ENCODE measurements around the gene ATXN7L2. TPM values are rescaled to one million over a fixed set of nuclear protein-coding genes. Genes with fewer than 3 reads are reported as not detected.

ATXN7L2 gene
- total and polyA plus RNA-seq, 10 of the 15 experiments (the other 5 are each of a cell fraction or from before 2014, with no cell fraction given): 0.27 to 7.4 (median 4.9) TPM

- TF ChIP-seq MLLT1 (IDR thresholded peaks at IDR 0.05) (no peak), ZNF687 (IDR thresholded peaks at IDR 0.05) (0 out of 2 replicates have a peak, but pooled peaks have one; percentile 24), HDGF (IDR thresholded peaks at IDR 0.05) (0 out of 2 replicates have a peak, but pooled peaks have one; percentile 44)
- intact Hi-C loops (cut with micrococcal nuclease; ENCODE audit: unreplicated experiment) (no loop called here), in situ Hi-C loops (cut with MboI) (no loop called here)
- Histone ChIP-seq H3K9me3 (replicated peaks; ENCODE audit: control insufficient read depth, insufficient read depth, low read length) (no peaks in the 10 kb centered on the region), H3K9ac (ENCODE audit: control insufficient read depth, insufficient read depth, low read length) (no peak overlapping the region), H3K36me3 (ENCODE audit: control insufficient read depth in 2 of 2, insufficient read depth in 2 of 2, low read length in 1 of 2) (no peaks in the 10 kb centered on the region), H3K4me3 (no peak overlapping the region), H3K79me2 (ENCODE audit: control insufficient read depth, insufficient read depth, low read length) (no peaks in the 10 kb centered on the region), H3K27me3 (replicated peaks in 1 of 2; ENCODE audit: control insufficient read depth in 2 of 2, insufficient read depth in 2 of 2, low read length in 1 of 2) (no peaks in the 10 kb centered on the region), H3K27ac (ENCODE audit: control insufficient read depth, insufficient read depth) (peak overlapping the region; percentile 28; the same call in 1 of the 2 replicates), H2AFZ (ENCODE audit: control insufficient read depth, low read depth, low read length) (peak overlapping the region; percentile 45), H3K4me1 (ENCODE audit: control insufficient read depth, insufficient read depth, low read length) (peaks cover 24% of the 10 kb centered on the region), H3K4me2 (ENCODE audit: control insufficient read depth, insufficient read depth) (peak overlapping the region; percentile 62; the same call in 1 of the 2 replicates), H4K20me1 (ENCODE audit: control insufficient read depth, insufficient read depth) (no peaks in the 10 kb centered on the region)
- SMC1A ChIA-PET (ENCODE audit: uncharacterized antibody, unreplicated experiment): interaction anchor here (0.6 to 12.8 kb wide), 8 partner anchors 11 to 251 kb away, joined by 3 to 431 read pairs (median 9); partner anchors contain the start of genes AMIGO1, ATXN7L2, CYB561D1 and GPR61
- CTCF ChIA-PET: interaction anchor here (0.8 to 21.3 kb wide), 8 partner anchors 22 to 457 kb away, joined by 3 to 1280 read pairs (median 4); partner anchors contain the start of genes AHCYL1, AMIGO1 and CYB561D1
- FAIRE-seq (no peak), DNase-seq (ENCODE audit: low read depth, low spot score) (no peak), ATAC-seq (no peak)
- POLR2A ChIA-PET: interaction anchor here (0.7 to 2.0 kb wide), 9 partner anchors 13 to 274 kb away, joined by 3 to 10 read pairs (median 4); partner anchors contain the start of genes ATXN7L2 and CYB561D1
- RAD21 ChIA-PET (ENCODE audit: unreplicated experiment): interaction anchor here (1.0 to 10.3 kb wide), 8 partner anchors 18 to 264 kb away, joined by 3 to 422 read pairs (median 6); partner anchors contain the start of genes AMIGO1, ATXN7L2, CYB561D1 and GNAI3
- no TSS peak for BruUV-seq (replicated peaks)
- 60% methylated on average over 9 of the region's 9 CpGs for WGBS (ENCODE audit: insufficient coverage, insufficient replicate concordance, low lambda C conversion rate, missing lambda C conversion rate)
Measured at GRCh38 chr1:109527846-109528695, 44.4 kb downstream of the ATXN7L2 start.

All from GM12878 (cell line).